ENCODE results near the gene HTR1D.
"Not testable (repeated sequence)": the region's sequence is repeated elsewhere in the genome, so short reads cannot be mapped to it uniquely, and the experiment has no call there.

DNA sequence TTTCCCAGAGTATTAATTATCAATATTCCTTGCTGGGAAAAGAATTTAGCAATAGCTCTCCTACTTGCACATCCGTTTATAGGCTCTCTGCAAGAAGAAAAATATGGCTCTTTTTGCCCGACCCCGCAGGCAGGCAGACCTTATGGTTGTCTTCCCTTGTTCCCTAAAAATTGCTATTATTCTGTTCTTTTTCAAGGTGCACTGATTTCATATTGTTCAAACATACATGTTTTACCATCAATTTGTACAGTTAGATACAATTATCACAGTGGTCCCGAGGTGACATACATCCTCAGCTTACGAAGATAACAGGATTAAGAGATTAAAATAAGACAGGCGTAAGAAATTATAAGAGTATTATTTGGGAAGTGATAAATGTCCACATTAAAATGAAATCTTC lies 6.7 kb upstream of the HTR1D start:
- TF ChIP-seq MXD4 (CRISPR knock-in tag; IDR thresholded peaks at IDR 0.05; ENCODE audit: borderline replicate concordance); RORB (CRISPR knock-in tag; IDR thresholded peaks at IDR 0.05); NR1H2 (CRISPR knock-in tag; IDR thresholded peaks at IDR 0.05); ETV6 (CRISPR knock-in tag; IDR thresholded peaks at IDR 0.05); CREB1 (CRISPR knock-in tag; IDR thresholded peaks at IDR 0.05); JAZF1 (CRISPR knock-in tag; IDR thresholded peaks at IDR 0.05): not testable (repeated sequence)
- TF ChIP-seq, protein P1, sequence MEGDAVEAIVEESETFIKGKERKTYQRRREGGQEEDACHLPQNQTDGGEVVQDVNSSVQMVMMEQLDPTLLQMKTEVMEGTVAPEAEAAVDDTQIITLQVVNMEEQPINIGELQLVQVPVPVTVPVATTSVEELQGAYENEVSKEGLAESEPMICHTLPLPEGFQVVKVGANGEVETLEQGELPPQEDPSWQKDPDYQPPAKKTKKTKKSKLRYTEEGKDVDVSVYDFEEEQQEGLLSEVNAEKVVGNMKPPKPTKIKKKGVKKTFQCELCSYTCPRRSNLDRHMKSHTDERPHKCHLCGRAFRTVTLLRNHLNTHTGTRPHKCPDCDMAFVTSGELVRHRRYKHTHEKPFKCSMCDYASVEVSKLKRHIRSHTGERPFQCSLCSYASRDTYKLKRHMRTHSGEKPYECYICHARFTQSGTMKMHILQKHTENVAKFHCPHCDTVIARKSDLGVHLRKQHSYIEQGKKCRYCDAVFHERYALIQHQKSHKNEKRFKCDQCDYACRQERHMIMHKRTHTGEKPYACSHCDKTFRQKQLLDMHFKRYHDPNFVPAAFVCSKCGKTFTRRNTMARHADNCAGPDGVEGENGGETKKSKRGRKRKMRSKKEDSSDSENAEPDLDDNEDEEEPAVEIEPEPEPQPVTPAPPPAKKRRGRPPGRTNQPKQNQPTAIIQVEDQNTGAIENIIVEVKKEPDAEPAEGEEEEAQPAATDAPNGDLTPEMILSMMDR (IDR thresholded peaks at IDR 0.05) = not testable (repeated sequence)
- TF ChIP-seq, protein P2, sequence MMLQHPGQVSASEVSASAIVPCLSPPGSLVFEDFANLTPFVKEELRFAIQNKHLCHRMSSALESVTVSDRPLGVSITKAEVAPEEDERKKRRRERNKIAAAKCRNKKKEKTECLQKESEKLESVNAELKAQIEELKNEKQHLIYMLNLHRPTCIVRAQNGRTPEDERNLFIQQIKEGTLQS (CRISPR knock-in tag; conservative IDR thresholded peaks at IDR 0.05) = not testable (repeated sequence)
- TF ChIP-seq, protein P3, sequence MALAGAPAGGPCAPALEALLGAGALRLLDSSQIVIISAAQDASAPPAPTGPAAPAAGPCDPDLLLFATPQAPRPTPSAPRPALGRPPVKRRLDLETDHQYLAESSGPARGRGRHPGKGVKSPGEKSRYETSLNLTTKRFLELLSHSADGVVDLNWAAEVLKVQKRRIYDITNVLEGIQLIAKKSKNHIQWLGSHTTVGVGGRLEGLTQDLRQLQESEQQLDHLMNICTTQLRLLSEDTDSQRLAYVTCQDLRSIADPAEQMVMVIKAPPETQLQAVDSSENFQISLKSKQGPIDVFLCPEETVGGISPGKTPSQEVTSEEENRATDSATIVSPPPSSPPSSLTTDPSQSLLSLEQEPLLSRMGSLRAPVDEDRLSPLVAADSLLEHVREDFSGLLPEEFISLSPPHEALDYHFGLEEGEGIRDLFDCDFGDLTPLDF (CRISPR knock-in tag; IDR thresholded peaks at IDR 0.05) = not testable (repeated sequence)
- TF ChIP-seq, protein P4, sequence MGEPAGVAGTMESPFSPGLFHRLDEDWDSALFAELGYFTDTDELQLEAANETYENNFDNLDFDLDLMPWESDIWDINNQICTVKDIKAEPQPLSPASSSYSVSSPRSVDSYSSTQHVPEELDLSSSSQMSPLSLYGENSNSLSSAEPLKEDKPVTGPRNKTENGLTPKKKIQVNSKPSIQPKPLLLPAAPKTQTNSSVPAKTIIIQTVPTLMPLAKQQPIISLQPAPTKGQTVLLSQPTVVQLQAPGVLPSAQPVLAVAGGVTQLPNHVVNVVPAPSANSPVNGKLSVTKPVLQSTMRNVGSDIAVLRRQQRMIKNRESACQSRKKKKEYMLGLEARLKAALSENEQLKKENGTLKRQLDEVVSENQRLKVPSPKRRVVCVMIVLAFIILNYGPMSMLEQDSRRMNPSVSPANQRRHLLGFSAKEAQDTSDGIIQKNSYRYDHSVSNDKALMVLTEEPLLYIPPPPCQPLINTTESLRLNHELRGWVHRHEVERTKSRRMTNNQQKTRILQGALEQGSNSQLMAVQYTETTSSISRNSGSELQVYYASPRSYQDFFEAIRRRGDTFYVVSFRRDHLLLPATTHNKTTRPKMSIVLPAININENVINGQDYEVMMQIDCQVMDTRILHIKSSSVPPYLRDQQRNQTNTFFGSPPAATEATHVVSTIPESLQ (CRISPR knock-in tag; IDR thresholded peaks at IDR 0.05) = not testable (repeated sequence)
- TF ChIP-seq, protein P5, sequence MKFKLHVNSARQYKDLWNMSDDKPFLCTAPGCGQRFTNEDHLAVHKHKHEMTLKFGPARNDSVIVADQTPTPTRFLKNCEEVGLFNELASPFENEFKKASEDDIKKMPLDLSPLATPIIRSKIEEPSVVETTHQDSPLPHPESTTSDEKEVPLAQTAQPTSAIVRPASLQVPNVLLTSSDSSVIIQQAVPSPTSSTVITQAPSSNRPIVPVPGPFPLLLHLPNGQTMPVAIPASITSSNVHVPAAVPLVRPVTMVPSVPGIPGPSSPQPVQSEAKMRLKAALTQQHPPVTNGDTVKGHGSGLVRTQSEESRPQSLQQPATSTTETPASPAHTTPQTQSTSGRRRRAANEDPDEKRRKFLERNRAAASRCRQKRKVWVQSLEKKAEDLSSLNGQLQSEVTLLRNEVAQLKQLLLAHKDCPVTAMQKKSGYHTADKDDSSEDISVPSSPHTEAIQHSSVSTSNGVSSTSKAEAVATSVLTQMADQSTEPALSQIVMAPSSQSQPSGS (CRISPR knock-in tag; IDR thresholded peaks at IDR 0.05; ENCODE audit: borderline replicate concordance, low read depth) = not testable (repeated sequence)
- TF ChIP-seq, protein P6, sequence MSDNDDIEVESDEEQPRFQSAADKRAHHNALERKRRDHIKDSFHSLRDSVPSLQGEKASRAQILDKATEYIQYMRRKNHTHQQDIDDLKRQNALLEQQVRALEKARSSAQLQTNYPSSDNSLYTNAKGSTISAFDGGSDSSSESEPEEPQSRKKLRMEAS (CRISPR knock-in tag; IDR thresholded peaks at IDR 0.05) = not testable (repeated sequence)
- TF ChIP-seq, protein P7, sequence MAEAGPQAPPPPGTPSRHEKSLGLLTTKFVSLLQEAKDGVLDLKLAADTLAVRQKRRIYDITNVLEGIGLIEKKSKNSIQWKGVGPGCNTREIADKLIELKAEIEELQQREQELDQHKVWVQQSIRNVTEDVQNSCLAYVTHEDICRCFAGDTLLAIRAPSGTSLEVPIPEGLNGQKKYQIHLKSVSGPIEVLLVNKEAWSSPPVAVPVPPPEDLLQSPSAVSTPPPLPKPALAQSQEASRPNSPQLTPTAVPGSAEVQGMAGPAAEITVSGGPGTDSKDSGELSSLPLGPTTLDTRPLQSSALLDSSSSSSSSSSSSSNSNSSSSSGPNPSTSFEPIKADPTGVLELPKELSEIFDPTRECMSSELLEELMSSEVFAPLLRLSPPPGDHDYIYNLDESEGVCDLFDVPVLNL (CRISPR knock-in tag; IDR thresholded peaks at IDR 0.05; ENCODE audit: borderline replicate concordance, low read depth) = not testable (repeated sequence)

Data from WTC11 (cell line).